Measurements from ENCODE around the gene PRDM15.

The PRDM15 gene

DNA sequence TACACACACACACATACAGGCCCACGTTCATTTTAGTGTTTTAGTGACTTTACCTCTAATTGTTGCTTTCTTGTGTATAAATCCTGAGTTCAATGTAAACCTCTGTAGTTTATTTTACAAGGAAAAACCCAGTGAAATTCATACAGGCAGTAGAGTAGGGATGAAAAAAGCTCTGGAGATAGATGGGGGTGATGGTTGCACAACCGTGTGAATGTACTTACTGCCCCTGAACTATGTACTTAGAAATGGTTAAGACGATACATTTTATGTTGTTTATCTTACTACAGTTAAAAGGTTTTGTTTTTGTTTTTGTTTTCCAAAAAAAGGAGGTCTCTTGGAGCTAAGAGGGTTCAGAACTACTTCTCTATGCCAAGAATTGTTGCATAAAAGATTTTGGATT lies 29.7 kb upstream of the PRDM15 start:
- DNase-seq (ENCODE audit: low read depth in 2 of 2) = no peak

DNA sequence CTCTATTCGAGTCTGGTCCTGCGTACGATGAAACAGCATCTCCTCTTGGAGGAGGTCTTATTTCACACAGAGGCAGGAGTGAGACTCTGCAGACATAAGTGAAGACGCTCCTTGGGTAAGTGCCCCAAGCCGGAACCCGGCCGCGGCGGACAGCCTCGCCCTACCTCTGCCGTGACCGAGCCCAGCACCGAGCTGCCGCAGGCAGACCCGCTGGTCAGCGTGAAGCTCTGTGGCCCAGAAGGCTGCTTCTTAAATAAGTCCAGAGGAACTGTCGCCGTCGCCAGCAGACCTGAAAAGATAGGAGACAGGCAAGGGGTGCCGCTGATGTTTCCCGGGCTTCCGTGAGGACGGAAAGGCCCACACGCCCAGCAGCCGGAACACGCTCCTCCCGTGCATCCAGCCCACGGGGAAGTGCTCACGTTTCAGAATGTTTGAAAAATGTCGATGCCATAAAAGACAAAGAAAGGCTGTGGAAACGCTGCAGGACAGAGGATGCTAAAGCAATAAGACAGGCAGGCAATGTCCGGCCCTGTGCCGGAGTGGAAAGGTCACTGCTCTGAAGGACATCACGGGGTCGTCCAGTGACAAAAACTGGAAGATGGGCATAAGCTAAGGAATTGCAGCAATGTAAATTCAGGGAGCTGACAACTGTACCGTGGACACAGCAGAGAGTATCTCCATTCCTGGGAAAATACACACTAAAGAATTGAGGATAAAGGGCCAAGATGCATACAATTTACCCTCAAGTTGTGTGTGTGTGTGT lies 28.5 kb upstream of the PRDM15 start:
- DNase-seq (ENCODE audit: low read depth in 2 of 2) = no peak

GRCh38 chr21:41906770-41907169 lies 27.6 kb upstream of the PRDM15 start:
- DNase-seq (ENCODE audit: low read depth in 2 of 2) = no peak

- no peak for DNase-seq (ENCODE audit: low read depth in 2 of 2)
Measured at GRCh38 chr21:41903559-41904351, 24.6 kb upstream of the PRDM15 start.

DNA sequence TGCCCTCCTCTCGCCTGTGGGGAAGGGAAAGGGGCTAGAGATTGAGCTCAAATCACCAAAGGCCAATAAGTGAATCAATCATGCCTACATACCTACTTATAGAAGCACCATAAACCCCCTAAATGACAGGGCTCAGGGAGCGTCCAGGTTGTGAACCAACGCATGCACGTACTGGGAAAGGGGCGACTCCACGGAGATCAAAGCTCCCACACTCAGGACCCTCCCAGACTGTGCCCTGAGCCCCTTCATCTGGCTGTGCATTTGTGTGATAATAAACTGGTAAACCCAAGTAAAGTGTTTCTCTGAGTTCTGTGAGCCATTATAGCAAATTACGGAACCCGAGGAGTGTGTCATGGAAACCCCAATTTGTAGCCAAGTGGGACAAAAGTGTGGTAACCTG lies 23.8 kb upstream of the PRDM15 start:
- DNase-seq (ENCODE audit: low read depth in 2 of 2) = no peak

DNA sequence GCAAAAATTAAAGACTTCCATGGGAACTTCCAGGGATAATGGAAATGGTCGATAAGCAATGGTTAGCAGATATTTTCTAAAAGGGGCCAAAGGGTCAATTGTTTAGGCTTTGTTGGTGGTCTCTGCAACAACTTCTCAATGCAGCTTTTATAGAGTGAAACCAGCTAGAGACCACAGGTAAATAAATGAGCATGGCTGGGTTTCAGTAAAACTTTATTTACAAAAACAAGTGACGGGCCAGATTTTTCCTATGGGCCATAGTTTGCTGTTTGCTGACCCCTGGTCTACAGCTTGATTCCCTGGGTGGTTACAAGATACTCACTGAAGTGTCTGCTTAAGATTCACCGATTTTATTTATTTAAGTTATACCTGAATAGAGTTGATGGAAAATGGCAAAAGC lies 22.6 kb upstream of the PRDM15 start:
- DNase-seq (ENCODE audit: low read depth in 2 of 2) = no peak

DNA sequence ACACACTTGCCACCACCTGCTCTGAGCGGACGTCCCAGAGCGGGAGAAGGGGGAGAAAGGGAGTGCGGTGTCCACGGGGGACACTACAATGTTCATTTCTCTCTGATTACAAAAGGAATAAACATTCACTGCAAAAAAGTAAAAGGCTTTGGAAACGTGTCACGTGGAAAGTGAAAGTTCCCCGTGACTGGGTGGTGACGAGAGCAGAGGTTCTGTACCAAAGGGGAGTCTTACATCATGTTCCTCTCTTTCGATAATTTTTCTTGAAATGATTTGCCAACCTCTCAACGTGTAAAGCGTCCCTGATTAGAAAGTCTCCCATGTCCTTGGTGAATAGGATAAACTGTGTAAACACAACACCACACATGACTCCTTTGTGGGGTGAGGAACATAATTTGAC lies 22.0 kb upstream of the PRDM15 start:
- DNase-seq (ENCODE audit: low read depth in 2 of 2) = no peak

- DNase-seq (ENCODE audit: low read depth in 2 of 2) = no peak
Measured at GRCh38 chr21:41900401-41900800, 21.3 kb upstream of the PRDM15 start.

GRCh38 chr21:41899426-41900202 lies 20.5 kb upstream of the PRDM15 start:
- DNase-seq (ENCODE audit: low read depth in 2 of 2) = no peak

GRCh38 chr21:41898998-41899397 lies 19.9 kb upstream of the PRDM15 start:
- DNase-seq (ENCODE audit: low read depth in 2 of 2) = no peak

GRCh38 chr21:41897700-41898099 lies 18.6 kb upstream of the PRDM15 start:
- no peak for DNase-seq (ENCODE audit: low read depth in 2 of 2)

DNA sequence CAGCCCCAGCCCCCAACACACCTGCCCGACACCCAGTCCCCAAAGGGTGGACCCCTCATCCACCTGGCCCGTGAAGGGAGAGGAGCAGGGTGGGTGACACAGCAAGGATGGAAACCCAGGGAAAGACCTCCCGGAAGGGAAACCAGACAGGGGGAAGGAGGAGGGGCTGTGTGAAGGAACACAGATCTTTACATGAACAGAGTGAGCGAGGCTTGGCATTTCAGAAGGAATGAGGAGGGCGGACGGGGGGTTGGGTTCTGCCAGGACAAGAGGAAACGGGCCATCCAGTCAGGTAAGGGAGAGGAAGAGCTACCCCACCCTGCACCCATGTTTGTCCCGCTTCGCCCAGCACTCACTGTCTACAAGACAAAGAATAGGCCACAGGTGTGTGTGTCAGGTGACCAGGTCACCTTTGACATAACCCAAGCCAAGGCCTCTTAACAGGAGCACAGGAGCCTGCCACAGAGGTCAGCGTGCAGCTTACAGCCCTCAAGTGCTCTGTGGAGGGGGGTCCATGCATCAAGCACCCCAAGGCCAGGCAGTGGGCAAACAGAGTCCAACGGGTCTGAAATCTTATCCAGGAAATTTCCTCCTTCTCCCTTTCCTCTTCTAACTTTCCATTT lies 18.0 kb upstream of the PRDM15 start:
- no peak for DNase-seq (ENCODE audit: low read depth in 2 of 2)

GRCh38 chr21:41895643-41896493 lies 16.7 kb upstream of the PRDM15 start:
- no peak for DNase-seq (ENCODE audit: low read depth in 2 of 2)

- no peak for DNase-seq (ENCODE audit: low read depth in 2 of 2)
Measured at GRCh38 chr21:41894922-41895557, 15.9 kb upstream of the PRDM15 start.

- DNase-seq (ENCODE audit: low read depth in 2 of 2) = no peak
Measured at GRCh38 chr21:41894511-41894910, 15.4 kb upstream of the PRDM15 start.

DNA sequence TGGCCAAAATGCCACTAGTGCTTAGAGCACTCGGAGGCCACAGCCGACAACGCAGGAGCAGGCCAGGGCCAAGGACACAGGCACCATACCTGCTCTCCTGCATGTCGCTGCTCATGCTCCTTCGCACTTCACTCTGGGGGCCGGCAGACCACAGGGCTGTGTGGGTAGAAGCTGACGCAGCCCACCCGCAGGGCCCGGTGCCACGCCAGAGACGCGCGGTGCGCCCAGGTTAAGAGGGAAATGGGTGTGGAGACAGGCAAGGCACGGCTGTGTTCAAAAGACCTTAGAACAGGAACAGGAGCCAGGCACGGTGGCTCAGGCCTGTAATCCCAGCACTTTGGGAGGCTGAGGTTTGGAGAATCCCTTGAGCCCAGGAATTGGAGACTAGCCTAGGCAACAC lies 13.6 kb upstream of the PRDM15 start:
- DNase-seq (ENCODE audit: low read depth in 2 of 2) = no peak

GRCh38 chr21:41891132-41891531 lies 12.0 kb upstream of the PRDM15 start:
- no peak for DNase-seq (ENCODE audit: low read depth in 2 of 2)

DNA sequence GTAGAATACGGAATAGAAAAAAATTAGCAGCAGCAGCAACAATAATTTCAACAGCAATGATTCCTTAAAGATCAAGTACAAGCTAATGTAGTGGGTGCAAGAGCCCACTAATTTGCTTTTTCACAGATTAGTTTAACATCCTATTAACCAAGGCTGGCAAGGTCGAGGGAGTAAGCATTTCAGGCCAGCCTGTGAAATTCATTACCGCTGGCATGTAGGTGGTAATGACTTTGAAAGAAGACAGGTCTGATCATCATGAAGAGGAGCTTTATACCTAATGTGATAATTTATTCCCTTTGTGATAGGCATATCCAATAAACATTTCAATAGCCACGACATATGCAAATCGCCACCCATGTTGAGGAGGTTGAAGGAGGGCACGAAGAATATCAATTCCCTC lies 11.2 kb upstream of the PRDM15 start:
- DNase-seq (ENCODE audit: low read depth in 2 of 2) = no peak

DNA sequence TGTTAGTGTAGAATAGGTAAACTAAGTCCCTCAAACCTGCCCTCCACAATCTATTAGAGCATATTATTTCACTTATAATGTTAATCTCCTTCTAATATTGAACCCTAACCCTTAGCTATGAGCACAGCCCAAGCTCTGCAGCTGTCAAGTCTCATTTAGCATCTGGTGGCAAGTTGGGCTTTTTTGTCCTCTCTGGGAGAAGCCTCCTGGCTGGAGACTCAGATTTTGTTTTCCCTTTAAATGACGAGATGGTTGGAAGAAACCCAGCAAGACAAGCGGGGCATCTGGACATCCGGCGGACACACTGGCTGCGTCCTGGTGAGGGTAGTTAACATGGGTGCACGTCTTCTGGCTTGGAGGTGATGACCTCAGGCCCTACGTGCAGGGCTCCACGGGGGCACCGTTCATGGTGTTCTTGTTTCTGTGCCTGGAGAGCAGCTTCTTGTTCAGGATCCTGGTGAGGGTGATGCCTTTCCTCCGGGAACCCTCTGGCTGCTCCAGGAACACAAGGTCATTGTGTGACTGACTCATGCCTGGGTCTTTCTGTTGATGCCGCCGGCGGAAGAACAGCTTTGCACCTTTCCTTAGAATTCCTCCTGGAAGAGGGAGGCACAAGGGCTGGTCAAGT lies 9.7 kb upstream of the PRDM15 start:
- no peak for DNase-seq (ENCODE audit: low read depth in 2 of 2)

DNA sequence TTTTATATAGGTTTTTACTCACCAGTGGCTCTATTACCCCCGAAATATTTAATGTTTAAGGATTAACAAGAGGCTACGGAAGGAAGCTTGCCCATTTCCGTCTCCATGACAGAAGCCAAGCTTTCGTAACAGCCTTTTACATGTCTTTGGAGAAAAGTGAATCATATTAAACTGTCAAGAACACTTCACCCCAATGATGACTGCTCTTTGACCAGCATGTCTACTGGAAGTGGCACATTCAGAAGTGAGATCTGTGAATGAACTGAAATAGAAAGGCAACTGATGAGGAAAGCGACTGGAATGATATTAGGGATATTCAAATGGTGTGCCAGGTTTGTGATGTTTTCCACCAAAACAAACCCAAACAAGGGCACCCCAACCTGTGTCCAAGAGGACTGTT lies 8.5 kb upstream of the PRDM15 start:
- no peak for DNase-seq (ENCODE audit: low read depth in 2 of 2)

Data from stimulated activated CD4-positive, alpha-beta T cell treated with anti-CD3 and anti-CD28 coated beads, Interleukin-1b, Interleukin-23, amount 100 ng/mL, for 1 hour (primary cell).